IPS DF 6.9 (cell line): ENCODE data around the gene NRK.
"Not testable (repeated sequence)": the region's sequence is repeated elsewhere in the genome, so short reads cannot be mapped to it uniquely, and the experiment has no call there.

ENCODE experiments used
- DNase-seq: peaks from one replicate; pipeline ENCODE4 v3.0.0-alpha.2; 2013; ENCODE audit warnings: low read depth, low spot score
- H3K27ac ChIP-seq: one replicate; pipeline ENCODE4 v1.5.1; 2013; ENCODE audit warnings: low read length, control low read depth
- H3K27me3 ChIP-seq: 2 replicates; pipeline ENCODE4 v1.6.1; 2013; ENCODE audit warnings: mild to moderate bottlenecking, low read length; ENCODE audit not compliant: control insufficient read depth, insufficient read depth
- H3K36me3 ChIP-seq: 2 replicates; pipeline ENCODE4 v1.6.1; 2013; ENCODE audit warnings: low read length; ENCODE audit not compliant: control insufficient read depth, insufficient read depth
- H3K4me1 ChIP-seq: 2 replicates; pipeline ENCODE4 v1.6.1; 2013; ENCODE audit warnings: low read length; ENCODE audit not compliant: control insufficient read depth, insufficient read depth
- H3K4me3 ChIP-seq: 2 replicates; pipeline ENCODE4 v1.5.1; 2013; ENCODE audit warnings: mild to moderate bottlenecking, low read length
- H3K9me3 ChIP-seq: 2 replicates; pipeline ENCODE4 v1.6.1; 2013; ENCODE audit warnings: low read length, inconsistent platforms; ENCODE audit not compliant: control insufficient read depth, insufficient read depth
- WGBS: extraction: QIAGEN DNeasy Blood & Tissue Kit; methylation state at CpG from one replicate; pipeline ENCODE4 v1.1.7; 2013; ENCODE audit warnings: mixed read lengths, missing lambda C conversion rate; ENCODE audit not compliant: insufficient read length, insufficient coverage; 5-methylcytosine and 5-hydroxymethylcytosine counted together

The NRK gene

GRCh38 chrX:105821471-105822121, 743 bp upstream of the NRK start:
- no peaks in the 10 kb centered on the region; the same call in 1 of the 2 replicates for H3K27me3 ChIP-seq
- no peaks in the 10 kb centered on the region for H3K9me3 ChIP-seq
- H3K27ac ChIP-seq: no peak overlapping the region
- no peaks in the 10 kb centered on the region for H3K36me3 ChIP-seq
- peak overlapping the region; percentile 37; the same call in 1 of the 2 replicates for H3K4me3 ChIP-seq
- no peak for DNase-seq
- no peaks in the 10 kb centered on the region for H3K4me1 ChIP-seq
- WGBS: no CpG with 5 or more reads among the region's 28 CpGs

GRCh38 chrX:105823092-105823455, 735 bp downstream of the NRK start:
- DNase-seq: no peak
- Histone ChIP-seq H3K4me3 (peak overlapping the region; percentile 37; the same call in 1 of the 2 replicates), H3K4me1 (no peaks in the 10 kb centered on the region), H3K36me3 (no peaks in the 10 kb centered on the region), H3K27ac (no peak overlapping the region), H3K9me3 (no peaks in the 10 kb centered on the region), H3K27me3 (no peaks in the 10 kb centered on the region; the same call in 1 of the 2 replicates)
- WGBS: no CpG with 5 or more reads among the region's 17 CpGs

GRCh38 chrX:105829011-105829410, 6.7 kb downstream of the NRK start:
- no peak for DNase-seq
- Histone ChIP-seq H3K27me3 (no peaks in the 10 kb centered on the region), H3K4me1 (no peaks in the 10 kb centered on the region), H3K27ac (no peak overlapping the region), H3K36me3 (no peaks in the 10 kb centered on the region), H3K4me3 (no peak overlapping the region), H3K9me3 (no peaks in the 10 kb centered on the region)
- whole genome bisulfite sequencing: no CpG with 5 or more reads among the region's 1 CpG

- H3K27ac ChIP-seq: no peak overlapping the region
- WGBS: no CpG with 5 or more reads among the region's 2 CpGs
- no peaks in the 10 kb centered on the region for H3K27me3 ChIP-seq
- no peak for DNase-seq
- no peaks in the 10 kb centered on the region for H3K9me3 ChIP-seq
- H3K4me3 ChIP-seq: no peak overlapping the region
- no peaks in the 10 kb centered on the region for H3K36me3 ChIP-seq
- H3K4me1 ChIP-seq: no peaks in the 10 kb centered on the region
Measured at GRCh38 chrX:105837232-105837631, 14.9 kb downstream of the NRK start.

- no peaks in the 10 kb centered on the region for H3K36me3 ChIP-seq
- no peaks in the 10 kb centered on the region for H3K4me1 ChIP-seq
- H3K27me3 ChIP-seq: no peaks in the 10 kb centered on the region
- H3K4me3 ChIP-seq: no peak overlapping the region
- no peak for DNase-seq
- no CpG with 5 or more reads among the region's 2 CpGs for WGBS
- no peak overlapping the region for H3K27ac ChIP-seq
- H3K9me3 ChIP-seq: no peaks in the 10 kb centered on the region
Measured at GRCh38 chrX:105845631-105846030, 23.3 kb downstream of the NRK start.

- H3K4me1 ChIP-seq, H3K27ac ChIP-seq, H3K36me3 ChIP-seq, H3K9me3 ChIP-seq, H3K4me3 ChIP-seq, H3K27me3 ChIP-seq, DNase-seq: not testable (repeated sequence)
- no CpG with 5 or more reads among the region's 2 CpGs for WGBS
Measured at GRCh38 chrX:105850100-105850499, 27.8 kb downstream of the NRK start.

- H3K9me3 ChIP-seq: no peaks in the 10 kb centered on the region
- no peaks in the 10 kb centered on the region for H3K27me3 ChIP-seq
- WGBS: no CpG with 5 or more reads among the region's 3 CpGs
- H3K4me1 ChIP-seq: no peaks in the 10 kb centered on the region
- no peak overlapping the region for H3K4me3 ChIP-seq
- H3K36me3 ChIP-seq: no peaks in the 10 kb centered on the region
- DNase-seq: no peak
- H3K27ac ChIP-seq: no peak overlapping the region
Measured at GRCh38 chrX:105865709-105866108, 43.4 kb downstream of the NRK start.

GRCh38 chrX:105869701-105870100, 47.4 kb downstream of the NRK start:
- WGBS: no CpG with 5 or more reads among the region's 1 CpG

GRCh38 chrX:105870445-105870844, 48.1 kb downstream of the NRK start:
- DNase-seq: no peak
- no peaks in the 10 kb centered on the region for H3K27me3 ChIP-seq
- no peak overlapping the region for H3K4me3 ChIP-seq
- H3K36me3 ChIP-seq: no peaks in the 10 kb centered on the region
- no peak overlapping the region for H3K27ac ChIP-seq
- no peaks in the 10 kb centered on the region for H3K9me3 ChIP-seq
- H3K4me1 ChIP-seq: no peaks in the 10 kb centered on the region
- WGBS: no CpG with 5 or more reads among the region's 3 CpGs

More at GRCh38 chrX:105869701-105870100, 47.4 kb downstream of the NRK start:
- no peak for DNase-seq
- no peaks in the 10 kb centered on the region for H3K36me3 ChIP-seq
- no peaks in the 10 kb centered on the region for H3K27me3 ChIP-seq
- H3K4me1 ChIP-seq: no peaks in the 10 kb centered on the region
- no peaks in the 10 kb centered on the region for H3K9me3 ChIP-seq
- no peak overlapping the region for H3K4me3 ChIP-seq
- no peak overlapping the region for H3K27ac ChIP-seq

GRCh38 chrX:105872941-105873340, 50.6 kb downstream of the NRK start:
- no peaks in the 10 kb centered on the region for H3K4me1 ChIP-seq
- no peak for DNase-seq
- H3K9me3 ChIP-seq: no peaks in the 10 kb centered on the region
- H3K36me3 ChIP-seq: no peaks in the 10 kb centered on the region
- WGBS: no CpG with 5 or more reads among the region's 7 CpGs
- H3K4me3 ChIP-seq: no peak overlapping the region
- no peak overlapping the region for H3K27ac ChIP-seq
- no peaks in the 10 kb centered on the region for H3K27me3 ChIP-seq

GRCh38 chrX:105874790-105875189, 52.5 kb downstream of the NRK start:
- whole genome bisulfite sequencing: no CpG with 5 or more reads among the region's 1 CpG
- no peaks in the 10 kb centered on the region for H3K9me3 ChIP-seq
- H3K36me3 ChIP-seq: no peaks in the 10 kb centered on the region
- no peak overlapping the region for H3K4me3 ChIP-seq
- no peak overlapping the region for H3K27ac ChIP-seq
- H3K27me3 ChIP-seq: no peaks in the 10 kb centered on the region
- H3K4me1 ChIP-seq: no peaks in the 10 kb centered on the region
- no peak for DNase-seq
